HS-27A (cell line): Measurements from ENCODE around the gene TNS2.

Experiments used
- DNase-seq: peaks from one replicate; pipeline ENCODE4 v3.0.0-alpha.2; 2012; ENCODE audit warnings: low read depth, missing footprints

Gene TNS2

GRCh38 chr12:53044896-53045695 is 4.8 kb upstream of the TNS2 start:
- no peak for DNase-seq

DNA sequence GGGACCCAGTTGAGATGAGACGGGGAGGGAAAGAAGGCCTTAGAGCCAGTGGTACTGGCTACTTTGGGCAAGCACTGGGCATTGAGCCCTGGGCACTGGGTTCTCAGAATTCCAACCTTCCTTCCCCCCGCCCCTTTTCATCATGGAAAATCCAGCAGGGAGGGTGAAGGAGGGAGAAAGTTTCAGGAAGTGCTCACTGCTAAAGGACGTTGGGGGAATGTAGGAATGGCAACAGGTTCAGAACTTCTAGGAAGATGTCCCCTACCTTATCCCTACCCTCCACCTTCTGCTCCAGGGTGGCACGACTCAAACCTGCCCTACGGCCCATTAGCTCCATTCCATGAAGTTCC is 4.2 kb upstream of the TNS2 start:
- DNase-seq: no peak

GRCh38 chr12:53046655-53047220 is 3.1 kb upstream of the TNS2 start:
- DNase-seq: peak; percentile 73

- DNase-seq: peak; percentile 73
Measured at GRCh38 chr12:53047221-53048032, 2.4 kb upstream of the TNS2 start.

- DNase-seq: peak; percentile 66
Measured at GRCh38 chr12:53048033-53048779, 1.7 kb upstream of the TNS2 start.

GRCh38 chr12:53048780-53049401 is 974 bp upstream of the TNS2 start:
- peak; percentile 59 for DNase-seq

DNA sequence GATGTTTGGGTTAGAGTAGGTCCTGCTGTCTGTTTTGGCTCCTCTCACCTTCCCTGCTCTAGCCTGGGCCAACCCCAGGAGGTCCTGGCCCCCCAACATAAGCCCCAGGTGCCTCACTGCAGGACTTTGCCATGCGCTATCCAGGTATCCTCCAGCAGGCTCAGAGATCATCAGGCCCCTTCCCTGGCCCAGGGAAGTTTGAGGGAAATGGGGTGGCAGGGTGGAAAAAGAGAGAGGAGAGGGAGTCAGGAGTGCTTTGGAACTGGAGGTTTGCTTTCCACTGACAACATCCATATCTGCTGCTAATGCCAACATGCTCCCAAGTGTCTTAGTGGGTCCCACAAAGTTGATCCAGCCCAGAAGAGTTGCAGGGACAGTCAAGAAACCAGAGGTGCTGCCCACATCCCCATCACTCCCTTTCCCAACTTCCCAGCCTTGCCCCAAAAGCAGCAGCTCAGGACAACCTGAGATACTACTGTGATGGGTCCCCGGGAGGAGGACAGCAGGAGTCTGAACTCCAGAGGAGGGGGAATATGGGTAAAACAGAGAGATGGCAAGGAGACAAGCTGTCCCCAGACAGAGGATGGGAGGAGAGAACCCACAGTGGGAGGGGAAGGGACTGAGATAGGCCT is 677 bp downstream of the TNS2 start:
- DNase-seq: no peak

DNA sequence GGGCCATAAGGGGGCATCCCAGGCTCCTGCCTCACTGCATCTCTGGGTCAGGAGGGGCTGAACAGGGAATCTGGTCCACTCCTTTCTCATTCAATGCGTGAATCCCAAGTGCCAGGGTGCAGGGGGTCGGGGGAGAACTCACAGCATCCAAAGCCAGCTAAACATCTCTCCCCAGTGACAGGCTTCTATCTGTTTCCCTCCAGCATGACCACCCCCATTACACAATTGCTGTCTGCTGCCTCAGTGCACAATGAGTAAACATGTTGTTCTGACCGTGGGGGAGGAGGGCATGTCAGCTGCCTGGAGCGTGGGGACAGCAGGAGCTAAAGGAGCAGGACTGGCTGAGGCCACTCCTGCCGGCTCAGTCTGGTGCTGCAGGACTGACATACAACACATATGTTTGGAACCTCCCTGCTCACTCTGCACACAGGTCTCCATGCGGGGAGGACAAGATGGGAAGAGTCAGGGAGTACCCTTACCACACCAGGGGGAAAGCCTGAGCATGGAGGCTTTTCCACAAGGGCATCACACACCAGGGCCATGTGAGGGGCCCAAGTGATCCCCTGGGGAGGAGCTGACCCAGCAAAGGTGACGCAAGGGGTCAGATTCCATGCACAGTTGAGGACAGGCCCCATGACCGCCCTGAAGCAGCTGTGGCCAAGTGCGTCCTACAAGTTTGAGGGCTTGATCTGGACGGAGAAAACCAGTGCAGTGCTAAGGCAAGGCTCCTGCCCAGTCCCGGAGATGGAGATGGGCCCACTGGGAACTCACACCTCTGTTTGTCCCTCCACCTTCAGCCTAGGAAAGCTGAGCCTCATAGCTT is 1.4 kb downstream of the TNS2 start:
- no peak for DNase-seq

DNA sequence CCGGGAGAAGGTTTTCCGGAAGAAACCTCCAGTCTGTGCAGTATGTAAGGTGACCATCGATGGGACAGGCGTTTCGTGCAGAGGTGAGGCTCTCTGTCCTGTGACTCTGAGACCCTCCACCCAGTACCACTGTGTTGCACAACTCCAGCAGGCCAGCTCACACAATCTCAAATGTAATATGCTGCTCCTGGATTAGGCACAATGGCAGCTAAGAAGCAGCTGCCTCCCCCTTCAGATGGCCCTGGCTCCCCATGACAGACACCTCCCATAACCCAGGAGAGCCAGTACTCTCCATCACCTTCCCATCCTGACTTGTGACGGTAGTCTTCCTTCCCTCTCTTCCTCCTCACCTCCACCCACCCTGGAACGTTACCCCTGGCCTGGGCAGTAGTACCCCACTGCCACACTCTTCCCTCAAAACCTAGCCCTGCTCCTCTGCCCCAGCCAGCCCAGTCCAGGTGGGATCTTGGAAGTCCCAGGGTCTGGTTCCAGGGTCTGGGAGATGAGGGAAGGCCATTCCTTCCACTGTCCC is 2.1 kb downstream of the TNS2 start:
- DNase-seq: no peak

- DNase-seq: no peak
Measured at GRCh38 chr12:53052419-53053217, 2.8 kb downstream of the TNS2 start.

DNA sequence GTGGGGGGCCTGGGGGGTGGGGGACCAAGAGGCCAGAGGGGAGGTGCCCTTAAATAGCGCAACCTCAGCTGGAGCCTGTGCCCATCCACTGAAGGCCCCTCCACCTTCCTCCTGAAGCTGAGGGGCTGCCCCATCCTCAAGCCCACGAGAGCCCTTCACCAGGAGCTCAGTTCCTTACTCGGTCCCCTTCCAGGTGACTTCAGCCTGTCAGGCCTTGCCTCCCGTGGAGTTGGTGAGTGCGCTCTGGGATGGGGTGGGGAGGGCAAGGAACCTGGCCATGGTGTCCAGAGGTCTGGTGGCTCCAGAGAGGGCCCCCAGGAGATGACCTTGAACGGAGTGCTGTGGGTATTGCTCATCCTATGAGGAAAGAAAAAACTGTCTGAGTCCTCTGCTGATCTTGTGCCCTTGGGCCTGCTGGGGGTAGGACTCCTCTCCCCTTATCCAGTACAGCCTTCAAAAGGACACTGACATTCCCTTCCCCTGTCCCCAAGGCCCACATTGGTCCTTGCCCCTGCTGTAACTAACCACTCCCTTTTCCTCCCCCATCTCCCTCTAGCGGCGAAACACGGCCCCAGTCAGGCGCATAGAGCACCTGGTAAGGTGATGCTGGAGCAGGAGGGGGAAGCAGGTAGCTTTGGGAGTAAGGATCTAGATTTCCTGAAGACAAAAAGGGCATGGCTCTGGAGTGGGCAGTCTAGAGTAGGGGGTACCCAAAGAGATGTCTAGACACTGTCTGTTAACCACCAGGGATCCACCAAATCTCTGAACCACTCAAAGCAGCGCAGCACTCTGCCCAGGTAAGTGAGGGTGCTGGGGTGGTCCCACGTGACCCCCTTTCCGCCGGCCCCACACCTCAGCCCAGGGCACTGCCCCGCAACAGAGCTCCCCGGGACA is 3.6 kb downstream of the TNS2 start:
- no peak for DNase-seq

GRCh38 chr12:53054112-53054878 is 4.4 kb downstream of the TNS2 start:
- DNase-seq: no peak

DNA sequence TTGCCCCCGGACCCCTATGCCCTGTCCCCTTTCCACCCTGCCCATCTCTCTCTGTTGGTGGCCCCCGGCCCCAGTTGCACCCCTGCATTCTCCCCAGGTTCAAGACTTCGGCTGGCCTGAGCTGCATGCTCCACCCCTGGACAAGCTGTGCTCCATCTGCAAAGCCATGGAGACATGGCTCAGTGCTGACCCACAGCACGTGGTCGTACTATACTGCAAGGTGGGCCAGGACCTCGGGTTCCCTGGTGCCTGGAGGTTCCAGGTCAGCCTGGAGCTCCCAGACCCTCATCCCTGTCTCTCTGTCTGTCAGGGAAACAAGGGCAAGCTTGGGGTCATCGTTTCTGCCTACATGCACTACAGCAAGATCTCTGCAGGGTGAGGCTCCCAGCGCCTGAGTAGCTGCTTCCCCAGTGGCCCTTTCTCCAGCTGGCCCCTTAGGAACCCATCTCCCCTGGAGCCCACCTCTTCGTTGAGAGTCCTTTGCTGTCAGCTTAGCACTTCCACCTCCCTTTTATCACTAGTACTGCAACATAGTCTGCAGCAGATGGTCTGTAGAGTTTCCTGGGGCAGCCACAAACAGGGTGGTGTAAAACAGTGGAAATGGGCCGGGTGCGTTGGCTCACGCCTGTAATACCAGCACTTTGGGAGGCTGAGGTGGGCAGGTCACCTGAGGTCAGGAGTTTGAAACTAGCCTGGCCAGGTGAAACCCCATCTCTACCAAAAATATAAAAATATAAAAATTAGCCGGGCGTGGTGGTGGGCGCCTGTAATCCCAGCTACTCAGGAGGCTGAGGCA is 5.8 kb downstream of the TNS2 start:
- no peak for DNase-seq

- no peak for DNase-seq
Measured at GRCh38 chr12:53056296-53056695, 6.4 kb downstream of the TNS2 start.

DNA sequence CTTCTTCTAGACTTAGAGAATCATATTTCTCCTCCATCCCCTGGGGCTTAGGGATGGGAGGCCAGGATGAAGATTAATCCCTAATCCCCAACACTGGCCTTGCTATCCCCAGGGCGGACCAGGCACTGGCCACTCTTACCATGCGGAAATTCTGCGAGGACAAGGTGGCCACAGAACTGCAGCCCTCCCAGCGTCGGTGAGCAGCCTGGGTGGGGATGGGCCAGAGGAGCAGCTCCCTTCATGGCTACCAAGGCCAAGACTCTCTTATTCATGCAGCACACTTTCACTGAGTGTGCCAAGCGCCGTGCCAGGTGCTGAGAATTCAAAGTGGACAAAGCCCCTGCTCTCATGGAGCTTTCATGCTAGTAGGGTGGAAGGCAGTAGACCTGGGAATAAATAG is 7.0 kb downstream of the TNS2 start:
- DNase-seq: no peak

- DNase-seq: no peak
Measured at GRCh38 chr12:53057816-53058500, 8.1 kb downstream of the TNS2 start.
